ENCODE results near the gene SSTR3. TPM values are rescaled to one million over a fixed set of nuclear protein-coding genes. Genes with fewer than 3 reads are reported as not detected.

SSTR3 gene
- total and polyA plus RNA-seq, 9 of the 15 experiments (the other 6 are each of a cell fraction or from before 2014, with no cell fraction given), result 0.03 TPM; not detected in 8

DNA sequence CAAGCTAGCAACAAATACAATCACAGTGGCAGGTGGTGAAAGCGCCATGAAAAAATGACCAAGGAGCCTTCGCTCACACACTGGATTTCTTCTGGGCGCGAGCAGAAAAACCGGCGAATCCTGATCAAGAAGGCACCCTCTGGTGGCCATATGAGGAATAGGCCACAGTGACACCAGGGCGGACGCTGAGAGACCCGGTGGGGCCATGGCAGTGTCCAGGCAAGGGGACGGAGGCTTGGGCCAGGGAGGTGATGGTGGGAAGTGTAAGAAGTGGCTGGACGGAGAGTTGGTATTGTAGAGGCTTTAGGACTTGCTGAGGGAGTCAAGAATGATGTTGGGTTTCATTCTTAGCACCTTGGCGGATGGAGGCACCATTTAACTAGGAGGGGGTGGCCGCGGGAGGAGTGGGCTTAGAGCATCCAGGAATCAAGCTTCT lies 48.6 kb upstream of the SSTR3 start (continued):
- TF ChIP-seq, protein P1, sequence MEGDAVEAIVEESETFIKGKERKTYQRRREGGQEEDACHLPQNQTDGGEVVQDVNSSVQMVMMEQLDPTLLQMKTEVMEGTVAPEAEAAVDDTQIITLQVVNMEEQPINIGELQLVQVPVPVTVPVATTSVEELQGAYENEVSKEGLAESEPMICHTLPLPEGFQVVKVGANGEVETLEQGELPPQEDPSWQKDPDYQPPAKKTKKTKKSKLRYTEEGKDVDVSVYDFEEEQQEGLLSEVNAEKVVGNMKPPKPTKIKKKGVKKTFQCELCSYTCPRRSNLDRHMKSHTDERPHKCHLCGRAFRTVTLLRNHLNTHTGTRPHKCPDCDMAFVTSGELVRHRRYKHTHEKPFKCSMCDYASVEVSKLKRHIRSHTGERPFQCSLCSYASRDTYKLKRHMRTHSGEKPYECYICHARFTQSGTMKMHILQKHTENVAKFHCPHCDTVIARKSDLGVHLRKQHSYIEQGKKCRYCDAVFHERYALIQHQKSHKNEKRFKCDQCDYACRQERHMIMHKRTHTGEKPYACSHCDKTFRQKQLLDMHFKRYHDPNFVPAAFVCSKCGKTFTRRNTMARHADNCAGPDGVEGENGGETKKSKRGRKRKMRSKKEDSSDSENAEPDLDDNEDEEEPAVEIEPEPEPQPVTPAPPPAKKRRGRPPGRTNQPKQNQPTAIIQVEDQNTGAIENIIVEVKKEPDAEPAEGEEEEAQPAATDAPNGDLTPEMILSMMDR (IDR thresholded peaks at IDR 0.05 in 2 of 3, conservative IDR thresholded peaks at IDR 0.05 in 1 of 3; ENCODE audit: insufficient read depth in 2 of 3, low read depth in 1 of 3, low read length in 3 of 3), result peak; percentile 78 to 87 (median 85)
- TF ChIP-seq KLF16 (IDR thresholded peaks at IDR 0.05) (0 out of 2 replicates have a peak, but pooled peaks have one; percentile 21), ZBTB5 (IDR thresholded peaks at IDR 0.05) (no peak), CBFA2T3 (IDR thresholded peaks at IDR 0.05) (no peak), XRCC5 (IDR thresholded peaks at IDR 0.05; ENCODE audit: low read depth, low read length) (peak; percentile 62; the same call in 1 of the 2 replicates), YBX1 (IDR thresholded peaks at IDR 0.05) (no peak)

Data from K562 (cell line).